HCT116 (cell line): ENCODE data around the gene FAM151A. TPM values are rescaled to one million over a fixed set of nuclear protein-coding genes. Genes with fewer than 3 reads are reported as not detected.

Experiments
- ATAC-seq: fragments of 200-7000 bp; cut with Tn5 transposase; 2 replicates; pipeline ENCODE4 v1.9.1; 2020; ENCODE audit warnings: mild to moderate bottlenecking, moderate library complexity
- BruUV-seq: library from RNA; stranded (reverse); fragments of 400-500 nt; replicated peaks from 2 replicates; lab custom pipeline; 2021; lab: Mats Ljungman, UMichigan
- CTCF ChIA-PET: fragments of 300-600 bp; sonication (Branson Sonifier 250); formaldehyde crosslinking; loops from one replicate; lab custom pipeline; 2021; ENCODE audit warnings: antibody characterized with exemption; lab: Charles Lee
- POLR2A ChIA-PET: fragments of 300-600, 350-600 bp; sonication (Branson Sonifier 250); formaldehyde crosslinking; loops from one replicate; lab custom pipeline; 2021; ENCODE audit warnings: antibody characterized with exemption; lab: Charles Lee
- RAD21 ChIA-PET, 2 experiments: fragments of 300-600 bp; sonication (Branson Sonifier 250); formaldehyde crosslinking; loops; one replicate each; lab custom pipeline; 2023; ENCODE audit warnings: low total read pairs in 2 of 2; ENCODE audit not compliant: uncharacterized antibody in 2 of 2, unreplicated experiment in 2 of 2, low non-redundant PET in 1 of 2; lab: Charles Lee
- DNase-seq: peaks from one replicate; pipeline ENCODE4 v3.0.0-alpha.2; 2010; ENCODE audit warnings: low read depth, low spot score
- H2AFZ ChIP-seq: fragments of 200-600 bp; shearing (Covaris generic), sonication (generic); 2 replicates; pipeline ENCODE4 v1.6.1; 2017; ENCODE audit warnings: low read depth, mixed run types, mixed read lengths, antibody characterized with exemption, low read length; ENCODE audit not compliant: poor library complexity, severe bottlenecking
- H3K27ac ChIP-seq: 2 replicates; pipeline ENCODE4 v1.5.1; 2012; ENCODE audit warnings: low read depth, low read length
- H3K27me3 ChIP-seq: fragments of 200-600 bp; sonication (generic); 2 replicates; pipeline ENCODE4 v1.6.1; 2016; ENCODE audit warnings: mixed run types, low read length, mixed read lengths; ENCODE audit not compliant: insufficient read depth
- H3K36me3 ChIP-seq, 2 experiments: fragments of 200-500 bp in 1 of 2; fragments of 200-600 bp in 1 of 2; sonication (Bioruptor generic) in 1 of 2; sonication (generic) in 1 of 2; 2 replicates each; pipeline versions ENCODE4 v1.5.1 to v1.6.1; 2014 to 2016; ENCODE audit warnings: low read length in 2 of 2, inconsistent platforms in 1 of 2, mixed read lengths in 1 of 2, mixed run types in 1 of 2; ENCODE audit not compliant: insufficient read depth in 2 of 2, control insufficient read depth in 1 of 2
- H3K4me1 ChIP-seq, 2 experiments: fragments of 200-600 bp in 1 of 2; sonication (generic) in 1 of 2; 2 replicates each; pipeline versions ENCODE4 v1.5.1 to v1.6.1; 2012 to 2017; ENCODE audit warnings: low read length in 2 of 2, inconsistent platforms in 1 of 2, mild to moderate bottlenecking in 1 of 2, mixed read lengths in 1 of 2, mixed run types in 1 of 2, moderate library complexity in 1 of 2; ENCODE audit not compliant: insufficient read depth in 2 of 2, control insufficient read depth in 1 of 2
- H3K4me2 ChIP-seq: fragments of 200-600 bp; sonication (generic); 2 replicates; pipeline ENCODE4 v1.6.1; 2017; ENCODE audit warnings: mixed run types, low read length, mixed read lengths
- H3K4me3 ChIP-seq, 2 experiments: fragments of 200-600 bp in 1 of 2; sonication (generic) in 1 of 2; replicated peaks in 1 of 2; 2 replicates each; pipeline ENCODE4 v1.5.1; 2011 to 2016; ENCODE audit warnings: low read length in 2 of 2, control low read depth in 1 of 2, low read depth in 1 of 2, mild to moderate bottlenecking in 1 of 2, mixed read lengths in 1 of 2, mixed run types in 1 of 2
- H3K79me2 ChIP-seq: fragments of 200-600 bp; sonication (generic); 2 replicates; pipeline ENCODE4 v1.6.1; 2017; ENCODE audit warnings: mild to moderate bottlenecking, mixed run types, low read length, moderate library complexity, mixed read lengths; ENCODE audit not compliant: insufficient read depth
- H3K9ac ChIP-seq: fragments of 200-600 bp; sonication (generic); 2 replicates; pipeline ENCODE4 v1.6.1; 2016; ENCODE audit warnings: low read length, mixed read lengths
- H3K9me2 ChIP-seq: fragments of 200-600 bp; sonication (generic), shearing (Covaris generic); 2 replicates; pipeline ENCODE4 v1.6.1; 2017; ENCODE audit warnings: mixed run types, mild to moderate bottlenecking, moderate library complexity; ENCODE audit not compliant: insufficient read depth
- H3K9me3 ChIP-seq, 2 experiments: fragments of 200-500 bp in 1 of 2; fragments of 200-600 bp in 1 of 2; sonication (Bioruptor generic) in 1 of 2; sonication (generic) in 1 of 2; 2 replicates each; pipeline ENCODE4 v1.6.1; 2014 to 2017; ENCODE audit warnings: low read length in 2 of 2, mixed read lengths in 2 of 2, inconsistent platforms in 1 of 2, low read depth in 1 of 2, mild to moderate bottlenecking in 1 of 2, mixed run types in 1 of 2, moderate library complexity in 1 of 2; ENCODE audit not compliant: control insufficient read depth in 1 of 2, insufficient read depth in 1 of 2
- H4K20me1 ChIP-seq: fragments of 200-600 bp; sonication (generic), shearing (Covaris generic); 2 replicates; pipeline ENCODE4 v1.6.1; 2017; ENCODE audit warnings: mixed run types, mild to moderate bottlenecking, moderate library complexity; ENCODE audit not compliant: insufficient read depth
- CTCF ChIP-seq, 3 experiments: fragments of 200-600 bp in 1 of 3; sonication (generic) in 1 of 3; IDR thresholded peaks in 2 of 3; conservative IDR thresholded peaks in 1 of 3; 2 replicates each; pipeline ENCODE4 v1.5.1; 2012 to 2017; ENCODE audit warnings: low read depth in 2 of 3, low read length in 2 of 3, antibody characterized with exemption in 1 of 3, borderline replicate concordance in 1 of 3, control low read depth in 1 of 3, mild to moderate bottlenecking in 1 of 3, mixed read lengths in 1 of 3, mixed run types in 1 of 3, moderate library complexity in 1 of 3; ENCODE audit not compliant: insufficient read depth in 1 of 3
- EGR1 ChIP-seq: IDR thresholded peaks from 2 replicates; pipeline ENCODE4 v1.6.1; 2012; ENCODE audit warnings: low read depth
- ELF1 ChIP-seq: IDR thresholded peaks from 2 replicates; pipeline ENCODE4 v1.6.1; 2012; ENCODE audit warnings: low read depth, borderline replicate concordance
- EZH2 ChIP-seq: fragments of 200-600 bp; sonication (generic); IDR thresholded peaks from 2 replicates; pipeline ENCODE4 v1.6.1; 2017; ENCODE audit warnings: antibody characterized with exemption, mixed run types
- EZH2phosphoT487 ChIP-seq: fragments of 200-600 bp; IDR thresholded peaks from 2 replicates; pipeline ENCODE4 v1.6.1; 2018; ENCODE audit warnings: antibody characterized with exemption, borderline replicate concordance
- FOSL1 ChIP-seq: IDR thresholded peaks from 2 replicates; pipeline ENCODE4 v1.6.1; 2012; ENCODE audit warnings: low read depth
- JUND ChIP-seq: IDR thresholded peaks from 2 replicates; pipeline ENCODE4 v1.6.1; 2012
- POLR2A ChIP-seq: IDR thresholded peaks from 2 replicates; pipeline ENCODE4 v1.7.0; 2011; ENCODE audit warnings: borderline replicate concordance; ENCODE audit not compliant: insufficient read depth, insufficient read length; ENCODE audit errors: extremely low read depth
- RAD21 ChIP-seq: IDR thresholded peaks from 2 replicates; pipeline ENCODE4 v1.6.1; 2012; ENCODE audit warnings: low read depth, mild to moderate bottlenecking
- SIN3A ChIP-seq: IDR thresholded peaks from 2 replicates; pipeline ENCODE4 v1.6.1; 2012; ENCODE audit warnings: low read depth
- SP1 ChIP-seq: IDR thresholded peaks from 2 replicates; pipeline ENCODE4 v1.6.1; 2012; ENCODE audit warnings: low read depth
- SRF ChIP-seq: IDR thresholded peaks from 2 replicates; pipeline ENCODE4 v1.6.1; 2012; ENCODE audit warnings: low read depth
- TCF7L2 ChIP-seq: IDR thresholded peaks from 2 replicates; pipeline ENCODE4 v1.7.0; 2011; ENCODE audit warnings: borderline replicate concordance, inconsistent platforms; ENCODE audit not compliant: insufficient read depth, insufficient read length; ENCODE audit errors: extremely low read depth
- ZFX ChIP-seq: fragments of 450-650 bp; IDR thresholded peaks from 2 replicates; pipeline ENCODE4 v1.6.1; 2017
- intact Hi-C: fragments of 100-400 bp; cut with micrococcal nuclease; formaldehyde crosslinking; loops from 2 replicates; pipeline ENCODE4 v1.10.0; 2022
- total RNA-seq: library from RNA; stranded (reverse); gene quantifications from one replicate; pipeline ENCODE4 v1.2.1, GENCODE V29; 2021; ENCODE audit not compliant: unreplicated experiment
- TF ChIP-seq, protein P1 (sequence below): IDR thresholded peaks from 2 replicates; pipeline ENCODE4 v1.6.1; 2012
- TF ChIP-seq, protein P2 (sequence below): IDR thresholded peaks from 2 replicates; pipeline ENCODE4 v1.6.1; 2012
- TF ChIP-seq, protein P3 (sequence below): IDR thresholded peaks from 2 replicates; pipeline ENCODE4 v1.6.1; 2012; ENCODE audit warnings: low read depth

The FAM151A gene
- total RNA-seq, 1 experiment from 2014 or later, result not detected

DNA sequence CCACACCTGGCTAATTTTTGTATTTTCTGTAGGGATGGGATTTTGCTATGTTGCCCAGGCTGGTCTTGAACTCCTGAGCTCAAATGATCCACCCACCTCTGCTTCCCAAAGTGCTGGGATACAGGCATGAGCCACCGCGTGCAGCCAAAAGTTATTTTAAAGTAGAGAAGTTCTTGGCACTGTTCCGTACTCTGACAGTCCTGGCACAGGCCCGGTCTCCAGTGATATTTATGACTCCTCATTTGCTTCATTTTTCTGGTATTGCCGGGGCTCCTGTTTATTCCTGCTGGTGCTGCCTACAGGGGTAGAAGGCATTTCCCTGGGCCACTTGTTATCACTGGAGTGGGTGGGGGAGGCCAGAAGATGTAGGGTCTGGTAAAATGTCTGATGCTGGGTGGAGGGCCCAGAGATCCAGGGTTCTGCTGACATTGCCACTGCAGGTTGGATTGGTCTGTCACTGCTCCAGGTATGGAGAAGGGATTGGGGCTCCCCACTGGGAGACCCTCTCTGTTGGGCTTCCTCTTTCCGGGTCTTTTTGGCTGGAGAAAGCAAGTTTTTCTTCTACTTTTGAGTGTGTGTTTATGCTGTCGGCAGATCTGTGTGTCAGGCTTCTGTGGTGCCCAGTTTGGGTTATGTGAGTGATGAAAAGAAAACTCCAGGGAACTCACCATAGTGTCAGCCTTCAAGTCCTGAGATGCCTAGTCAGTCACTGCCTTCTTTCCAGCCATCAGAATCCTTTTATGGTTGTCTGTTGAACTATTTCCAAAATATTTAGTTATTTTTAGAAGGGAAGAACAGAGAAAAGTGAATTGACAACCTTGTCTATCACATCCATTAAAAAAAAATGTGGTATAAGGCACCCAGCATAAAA is 22.7 kb upstream of the FAM151A start:
- no peak overlapping the region for H3K9ac ChIP-seq
- peaks cover 11% of the 10 kb centered on the region in 2 experiments; a peak in 3 of 4 replicates for H3K9me3 ChIP-seq
- peaks cover 4 to 7% of the 10 kb centered on the region in 2 experiments; a peak in 3 of 4 replicates for H3K4me1 ChIP-seq
- no peaks in the 10 kb centered on the region for H3K36me3 ChIP-seq
- no peaks in the 10 kb centered on the region for H3K79me2 ChIP-seq
- H4K20me1 ChIP-seq, result no peaks in the 10 kb centered on the region
- intact Hi-C loops, result no loop called here
- ChIA-PET CTCF (no interaction called here), POLR2A (no interaction called here), RAD21 (no interaction called here)
- no peak overlapping the region for H2AFZ ChIP-seq
- H3K4me2 ChIP-seq, result no peak overlapping the region
- H3K9me2 ChIP-seq, result no peaks in the 10 kb centered on the region
- ATAC-seq, result no peak
- DNase-seq, result no peak
- no peak overlapping the region for H3K27ac ChIP-seq
- no peaks in the 10 kb centered on the region for H3K27me3 ChIP-seq
- H3K4me3 ChIP-seq, result no peak overlapping the region
- no TSS peak for BruUV-seq
- no peak for TF ChIP-seq EZH2phosphoT487
- no peak for TF ChIP-seq CTCF (IDR thresholded peaks at IDR 0.05 in 2 of 3, conservative IDR thresholded peaks at IDR 0.05 in 1 of 3; ENCODE audit: borderline replicate concordance in 1 of 3, insufficient read depth in 1 of 3, low read depth in 2 of 3, low read length in 2 of 3)
- no peak for TF ChIP-seq ZFX
- no peak for TF ChIP-seq POLR2A
- TF ChIP-seq, protein P1, sequence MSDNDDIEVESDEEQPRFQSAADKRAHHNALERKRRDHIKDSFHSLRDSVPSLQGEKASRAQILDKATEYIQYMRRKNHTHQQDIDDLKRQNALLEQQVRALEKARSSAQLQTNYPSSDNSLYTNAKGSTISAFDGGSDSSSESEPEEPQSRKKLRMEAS, result no peak
- no peak for TF ChIP-seq SP1
- no peak for TF ChIP-seq ELF1
- TF ChIP-seq TCF7L2, result no peak
- TF ChIP-seq, protein P2, sequence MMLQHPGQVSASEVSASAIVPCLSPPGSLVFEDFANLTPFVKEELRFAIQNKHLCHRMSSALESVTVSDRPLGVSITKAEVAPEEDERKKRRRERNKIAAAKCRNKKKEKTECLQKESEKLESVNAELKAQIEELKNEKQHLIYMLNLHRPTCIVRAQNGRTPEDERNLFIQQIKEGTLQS, result no peak
- TF ChIP-seq EGR1, result no peak
- TF ChIP-seq RAD21, result no peak
- TF ChIP-seq, protein P3, sequence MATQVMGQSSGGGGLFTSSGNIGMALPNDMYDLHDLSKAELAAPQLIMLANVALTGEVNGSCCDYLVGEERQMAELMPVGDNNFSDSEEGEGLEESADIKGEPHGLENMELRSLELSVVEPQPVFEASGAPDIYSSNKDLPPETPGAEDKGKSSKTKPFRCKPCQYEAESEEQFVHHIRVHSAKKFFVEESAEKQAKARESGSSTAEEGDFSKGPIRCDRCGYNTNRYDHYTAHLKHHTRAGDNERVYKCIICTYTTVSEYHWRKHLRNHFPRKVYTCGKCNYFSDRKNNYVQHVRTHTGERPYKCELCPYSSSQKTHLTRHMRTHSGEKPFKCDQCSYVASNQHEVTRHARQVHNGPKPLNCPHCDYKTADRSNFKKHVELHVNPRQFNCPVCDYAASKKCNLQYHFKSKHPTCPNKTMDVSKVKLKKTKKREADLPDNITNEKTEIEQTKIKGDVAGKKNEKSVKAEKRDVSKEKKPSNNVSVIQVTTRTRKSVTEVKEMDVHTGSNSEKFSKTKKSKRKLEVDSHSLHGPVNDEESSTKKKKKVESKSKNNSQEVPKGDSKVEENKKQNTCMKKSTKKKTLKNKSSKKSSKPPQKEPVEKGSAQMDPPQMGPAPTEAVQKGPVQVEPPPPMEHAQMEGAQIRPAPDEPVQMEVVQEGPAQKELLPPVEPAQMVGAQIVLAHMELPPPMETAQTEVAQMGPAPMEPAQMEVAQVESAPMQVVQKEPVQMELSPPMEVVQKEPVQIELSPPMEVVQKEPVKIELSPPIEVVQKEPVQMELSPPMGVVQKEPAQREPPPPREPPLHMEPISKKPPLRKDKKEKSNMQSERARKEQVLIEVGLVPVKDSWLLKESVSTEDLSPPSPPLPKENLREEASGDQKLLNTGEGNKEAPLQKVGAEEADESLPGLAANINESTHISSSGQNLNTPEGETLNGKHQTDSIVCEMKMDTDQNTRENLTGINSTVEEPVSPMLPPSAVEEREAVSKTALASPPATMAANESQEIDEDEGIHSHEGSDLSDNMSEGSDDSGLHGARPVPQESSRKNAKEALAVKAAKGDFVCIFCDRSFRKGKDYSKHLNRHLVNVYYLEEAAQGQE, result no peak
- no peak for TF ChIP-seq JUND
- no peak for TF ChIP-seq FOSL1
- TF ChIP-seq SIN3A, result no peak
- TF ChIP-seq SRF, result no peak
- TF ChIP-seq EZH2, result no peak
- TF ChIP-seq, all 23 proteins: peak for 0
